PC-3 (cell line): ENCODE measurements around the gene WSCD2.

Experiments used
- CTCF ChIP-seq: fragments of 300-600 bp; sonication (generic); conservative IDR thresholded peaks from 2 replicates; pipeline ENCODE4 v1.5.1; 2017; ENCODE audit warnings: antibody characterized with exemption, low read depth, mild to moderate bottlenecking, low read length
- EZH2phosphoT487 ChIP-seq: fragments of 300-600 bp; sonication (generic); IDR thresholded peaks from 2 replicates; pipeline ENCODE4 v1.6.1; 2018; ENCODE audit warnings: mild to moderate bottlenecking, antibody characterized with exemption, low read length, borderline replicate concordance

GRCh38 chr12:108287227-108287626 lies 158.1 kb downstream of the WSCD2 start:
- TF ChIP-seq CTCF (no peak), EZH2phosphoT487 (no peak)
